Measurements from ENCODE around the gene TP73.

The TP73 gene

GRCh38 chr1:3749512-3749911 lies 97.2 kb downstream of the TP73 start:
- Histone ChIP-seq H3K9me3 (no peaks in the 10 kb centered on the region), H3K36me3 (peaks cover 0 to 13% (median 0%) of the 10 kb centered on the region in 3 donors), H3K4me3 (no peak overlapping the region), H3K27ac (no peak overlapping the region), H3K4me1 (peaks cover 0 to 36% (median 21%) of the 10 kb centered on the region in 4 donors), H3K27me3 (peaks cover 0 to 30% of the 10 kb centered on the region in 2 donors)
- DNase-seq, result no peak
- intact Hi-C loops (cut with DNase I; ENCODE audit: low total_unique reads), result loop anchor here (10.0 kb wide), 1 partner anchor 55 kb away; no protein-coding TSS in a partner anchor
- TF ChIP-seq CTCF (IDR thresholded peaks at IDR 0.05), result no peak

- no peak for DNase-seq
- H3K27me3 ChIP-seq, result peaks cover 0 to 42% of the 10 kb centered on the region in 2 donors
- H3K27ac ChIP-seq, result no peak overlapping the region
- no peak overlapping the region for H3K4me3 ChIP-seq
- no peak for TF ChIP-seq CTCF (IDR thresholded peaks at IDR 0.05)
- H3K9me3 ChIP-seq, result no peaks in the 10 kb centered on the region
- peaks cover 0 to 2% (median 0%) of the 10 kb centered on the region in 3 donors for H3K36me3 ChIP-seq
- intact Hi-C loops (cut with DNase I; ENCODE audit: low total_unique reads), result no loop called here
- H3K4me1 ChIP-seq, result peaks cover 0 to 23% (median 16%) of the 10 kb centered on the region in 4 donors
Observed at GRCh38 chr1:3750741-3751140, 98.4 kb downstream of the TP73 start.

DNA sequence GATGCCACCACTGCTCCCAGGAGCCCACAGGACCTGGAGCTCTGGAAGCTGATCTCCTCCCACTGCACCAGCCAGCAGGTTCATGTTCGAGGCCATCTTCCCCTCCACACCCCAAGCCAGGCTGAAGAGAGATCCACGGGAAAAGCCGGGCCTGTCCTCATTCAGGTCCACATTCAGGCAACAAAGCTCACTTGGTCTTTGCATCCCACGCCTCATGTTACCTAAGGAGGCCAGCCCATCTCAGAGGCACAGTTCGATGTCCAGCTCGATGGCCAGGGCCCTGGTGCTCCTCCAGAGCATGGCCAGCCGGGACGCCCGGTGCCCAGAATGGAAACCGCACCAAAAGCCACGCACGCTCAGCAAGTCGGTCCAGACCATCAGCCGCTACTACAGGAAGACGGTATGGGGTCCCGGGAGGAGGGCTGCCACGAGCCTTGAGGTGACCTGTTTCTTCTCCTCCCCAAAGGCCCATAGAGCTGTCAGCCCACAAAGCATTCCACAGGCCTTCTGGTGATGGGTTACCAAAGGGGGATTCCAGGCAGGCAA lies 100.2 kb downstream of the TP73 start, which contains the start of gene CCDC27:
Gene CCDC27, plus strand, starts transcription at position 51 of the 546 bp plus-strand sequence. Its CDS starts 32 bp downstream, at position 83.
- TF ChIP-seq CTCF (IDR thresholded peaks at IDR 0.05), result no peak
- H3K9me3 ChIP-seq, result no peaks in the 10 kb centered on the region
- H3K27ac ChIP-seq, result no peak within 1 kb of the TSS
- intact Hi-C loops (cut with DNase I; ENCODE audit: low total_unique reads), result no loop called here
- no peak for DNase-seq
- peaks cover 0 to 8% (median 6%) of the 10 kb centered on the region in 4 donors for H3K4me1 ChIP-seq
- H3K36me3 ChIP-seq, result no peaks in the 10 kb centered on the region
- H3K4me3 ChIP-seq, result no peak within 1 kb of the TSS
- peaks cover 0 to 56% of the 10 kb centered on the region in 2 donors for H3K27me3 ChIP-seq

GRCh38 chr1:3753656-3754454 lies 101.5 kb downstream of the TP73 start:
- intact Hi-C loops (cut with DNase I; ENCODE audit: low total_unique reads), result no loop called here
- no peak for TF ChIP-seq CTCF (IDR thresholded peaks at IDR 0.05)
- peaks cover 0 to 61% of the 10 kb centered on the region in 2 donors for H3K27me3 ChIP-seq
- H3K4me3 ChIP-seq, result no peak overlapping the region
- H3K4me1 ChIP-seq, result no peaks in the 10 kb centered on the region
- no peak overlapping the region for H3K27ac ChIP-seq
- no peaks in the 10 kb centered on the region for H3K36me3 ChIP-seq
- DNase-seq, result no peak
- H3K9me3 ChIP-seq, result no peaks in the 10 kb centered on the region

DNA sequence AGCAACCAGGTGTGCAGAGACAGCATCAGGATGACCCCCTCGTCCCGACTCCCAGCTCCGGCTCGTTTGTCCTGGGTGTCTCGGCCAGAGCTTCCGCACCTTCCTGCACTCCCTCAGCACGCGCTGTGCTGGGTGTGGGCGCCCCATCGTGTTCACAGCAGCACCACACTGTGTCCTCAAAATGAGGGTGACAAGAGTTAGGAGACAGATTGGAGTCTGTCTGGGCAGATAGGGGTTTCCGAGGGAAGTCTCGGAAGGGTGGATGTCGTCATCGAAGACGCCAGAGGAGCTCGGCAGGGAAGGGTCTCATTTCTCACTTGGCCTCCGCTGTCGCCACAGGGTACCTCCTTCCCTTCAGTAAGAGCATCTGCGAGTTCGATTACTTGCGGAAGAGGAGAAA lies 104.1 kb downstream of the TP73 start:
- Histone ChIP-seq H3K9me3 (no peaks in the 10 kb centered on the region), H3K27me3 (peaks cover 0 to 65% of the 10 kb centered on the region in 2 donors), H3K4me1 (no peaks in the 10 kb centered on the region), H3K27ac (no peak overlapping the region), H3K36me3 (no peaks in the 10 kb centered on the region), H3K4me3 (no peak overlapping the region)
- TF ChIP-seq CTCF (IDR thresholded peaks at IDR 0.05), result no peak
- intact Hi-C loops (cut with DNase I; ENCODE audit: low total_unique reads), result no loop called here
- no peak for DNase-seq
